Right lobe of liver (tissue), 4 donors: Measurements from ENCODE around the gene PTPRM.

ENCODE experiments used
- CTCF ChIP-seq, 4 donors: fragments of 200-600 bp in 3 of 4; fragments of 450-650 bp in 1 of 4; IDR thresholded peaks; one replicate each; pipeline versions ENCODE4 v1.5.1 to v1.8.0; 2016 to 2022; ENCODE audit warnings: antibody characterized with exemption in 4 of 4, mild to moderate bottlenecking in 2 of 4
- POLR2A ChIP-seq: fragments of 450-650 bp; IDR thresholded peaks from one replicate; pipeline ENCODE4 v1.6.1; 2017; ENCODE audit warnings: antibody characterized with exemption, mild to moderate bottlenecking
- donor health status: DM: no; HTN: no; CAD: no.
- donor health status: DM: no; HTN: no; CAD: no.
- donor health status: DM: no; HTN: yes; CAD: no.

GRCh38 chr18:8341481-8342230 lies 774.5 kb downstream of the PTPRM start:
- TF ChIP-seq POLR2A, result no peak
- no peak for TF ChIP-seq CTCF (IDR thresholded peaks at IDR 0.05)
